ENCODE data around the gene TMEM154.

Gene TMEM154

GRCh38 chr4:152663203-152664066 is 16.4 kb downstream of the TMEM154 start:
- DNase-seq (ENCODE audit: low read depth), result peak; percentile 64
- TF ChIP-seq CTCF (IDR thresholded peaks at IDR 0.05; ENCODE audit: low read depth, low read length, missing control alignments), result peak; percentile 13
- peak overlapping the region; percentile 43 for H3K4me3 ChIP-seq (ENCODE audit: low read depth, low read length)

- no peak overlapping the region for H3K4me3 ChIP-seq (ENCODE audit: low read depth, low read length)
- TF ChIP-seq CTCF (IDR thresholded peaks at IDR 0.05; ENCODE audit: low read depth, low read length, missing control alignments), result no peak
- DNase-seq (ENCODE audit: low read depth), result peak; percentile 41
Measured at GRCh38 chr4:152661649-152662048, 18.1 kb downstream of the TMEM154 start.

- no peak for DNase-seq (ENCODE audit: low read depth)
- no peak for TF ChIP-seq CTCF (IDR thresholded peaks at IDR 0.05; ENCODE audit: low read depth, low read length, missing control alignments)
- no peak overlapping the region for H3K4me3 ChIP-seq (ENCODE audit: low read depth, low read length)
Measured at GRCh38 chr4:152660526-152660925, 19.3 kb downstream of the TMEM154 start.

- H3K4me3 ChIP-seq (ENCODE audit: low read depth, low read length), result no peak overlapping the region
- DNase-seq (ENCODE audit: low read depth), result peak; percentile 41
- no peak for TF ChIP-seq CTCF (IDR thresholded peaks at IDR 0.05; ENCODE audit: low read depth, low read length, missing control alignments)
Measured at GRCh38 chr4:152659806-152660205, 20.0 kb downstream of the TMEM154 start.

- TF ChIP-seq CTCF (IDR thresholded peaks at IDR 0.05; ENCODE audit: low read depth, low read length, missing control alignments), result no peak
- H3K4me3 ChIP-seq (ENCODE audit: low read depth, low read length), result no peak overlapping the region
- no peak for DNase-seq (ENCODE audit: low read depth)
Measured at GRCh38 chr4:152657657-152658056, 22.1 kb downstream of the TMEM154 start.

GRCh38 chr4:152655272-152656129 is 24.3 kb downstream of the TMEM154 start:
- no peak for DNase-seq (ENCODE audit: low read depth)
- no peak for TF ChIP-seq CTCF (IDR thresholded peaks at IDR 0.05; ENCODE audit: low read depth, low read length, missing control alignments)
- no peak overlapping the region for H3K4me3 ChIP-seq (ENCODE audit: low read depth, low read length)
